Activated CD4-positive, alpha-beta T cell treated with anti-CD3 and anti-CD28 coated beads, Interleukin-10, Interleukin-2, amounts not matched to agents 100 ng/mL and 50 ng/mL, durations not matched to agents 16 hours and 8 hours (primary cell): ENCODE data around the gene KCTD5.

ENCODE experiments used
- DNase-seq: peaks from one replicate; pipeline ENCODE4 v3.0.0-alpha.2; 2020

The KCTD5 gene

DNA sequence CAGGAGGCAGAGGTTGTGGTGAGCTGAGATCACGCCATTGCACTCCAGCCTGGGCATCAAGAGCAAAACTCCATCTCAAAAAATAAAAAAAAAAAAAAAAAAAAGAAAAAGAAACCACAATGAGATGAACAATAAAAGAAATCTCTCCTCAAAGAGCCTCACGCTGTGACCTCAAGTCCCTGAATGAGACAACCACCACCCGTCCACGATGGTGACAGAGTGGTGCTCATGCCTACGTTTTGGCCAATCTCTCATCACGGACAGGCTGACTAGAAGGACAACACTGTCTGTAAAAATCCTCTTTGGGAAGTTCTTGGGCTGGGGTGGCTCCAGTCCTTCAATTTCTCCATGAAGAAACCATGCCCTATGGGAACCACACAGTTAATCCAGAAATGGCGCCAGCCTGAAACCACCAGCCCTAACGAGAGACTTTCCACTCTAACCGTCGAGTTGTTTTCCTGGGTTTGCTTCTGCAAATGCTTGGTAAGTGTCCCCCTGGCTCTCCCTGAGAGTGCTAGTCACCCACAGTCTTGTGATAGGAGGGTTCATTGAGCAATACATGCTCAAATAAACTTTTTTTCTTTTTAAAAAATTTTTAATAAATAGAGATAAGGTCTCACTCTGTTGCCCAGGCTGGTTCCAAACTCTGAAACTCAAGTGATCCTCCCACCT lies 52.7 kb downstream of the KCTD5 start:
- DNase-seq, result no peak

- no peak for DNase-seq
Measured at GRCh38 chr16:2736476-2737237, 54.3 kb downstream of the KCTD5 start.

GRCh38 chr16:2737238-2737605 lies 54.9 kb downstream of the KCTD5 start:
- DNase-seq, result no peak

GRCh38 chr16:2737895-2738418 lies 55.6 kb downstream of the KCTD5 start:
- no peak for DNase-seq

- DNase-seq, result no peak
Measured at GRCh38 chr16:2738615-2739014, 56.3 kb downstream of the KCTD5 start.

- DNase-seq, result no peak
Measured at GRCh38 chr16:2739625-2740430, 57.5 kb downstream of the KCTD5 start.

DNA sequence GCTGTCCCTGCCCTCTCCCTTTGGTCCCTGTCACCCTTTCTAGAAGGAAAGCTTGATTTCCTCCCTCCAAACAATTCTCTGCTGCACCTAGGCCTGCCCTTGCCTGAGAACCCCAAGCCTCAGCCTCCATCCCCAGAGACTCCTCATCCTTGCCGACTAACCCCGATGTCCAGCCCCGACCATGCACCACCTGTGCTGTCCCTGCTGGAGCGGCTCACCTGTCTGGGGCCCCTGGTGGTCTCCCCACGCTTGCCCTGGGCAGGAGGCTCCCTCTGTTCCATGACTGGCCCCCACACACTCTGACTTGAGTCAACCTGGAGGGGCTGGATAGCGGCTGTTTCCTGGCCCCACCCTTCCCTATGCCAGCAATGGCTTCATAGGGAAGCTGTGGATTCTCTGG lies 58.2 kb downstream of the KCTD5 start:
- DNase-seq, result no peak

DNA sequence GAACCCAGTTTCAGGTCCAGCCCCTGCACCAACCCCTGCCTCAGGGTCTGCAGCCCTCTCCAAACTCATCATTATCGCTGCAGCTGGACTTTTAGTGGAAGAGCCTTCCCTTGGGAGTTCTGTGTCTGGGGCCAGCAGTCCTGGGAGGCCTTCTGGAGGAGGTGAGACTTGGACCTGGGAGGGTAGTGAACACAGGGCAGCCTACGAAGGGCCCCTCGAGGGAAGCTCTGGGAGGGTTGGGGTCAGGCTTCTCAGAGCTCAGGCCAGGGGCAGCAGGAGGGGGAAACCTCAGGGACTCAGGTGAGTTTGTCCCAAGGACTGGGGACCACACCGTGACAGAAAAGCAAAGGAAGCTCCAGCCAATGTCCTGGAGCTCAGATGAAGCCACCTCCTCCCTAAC lies 58.8 kb downstream of the KCTD5 start:
- DNase-seq, result no peak

DNA sequence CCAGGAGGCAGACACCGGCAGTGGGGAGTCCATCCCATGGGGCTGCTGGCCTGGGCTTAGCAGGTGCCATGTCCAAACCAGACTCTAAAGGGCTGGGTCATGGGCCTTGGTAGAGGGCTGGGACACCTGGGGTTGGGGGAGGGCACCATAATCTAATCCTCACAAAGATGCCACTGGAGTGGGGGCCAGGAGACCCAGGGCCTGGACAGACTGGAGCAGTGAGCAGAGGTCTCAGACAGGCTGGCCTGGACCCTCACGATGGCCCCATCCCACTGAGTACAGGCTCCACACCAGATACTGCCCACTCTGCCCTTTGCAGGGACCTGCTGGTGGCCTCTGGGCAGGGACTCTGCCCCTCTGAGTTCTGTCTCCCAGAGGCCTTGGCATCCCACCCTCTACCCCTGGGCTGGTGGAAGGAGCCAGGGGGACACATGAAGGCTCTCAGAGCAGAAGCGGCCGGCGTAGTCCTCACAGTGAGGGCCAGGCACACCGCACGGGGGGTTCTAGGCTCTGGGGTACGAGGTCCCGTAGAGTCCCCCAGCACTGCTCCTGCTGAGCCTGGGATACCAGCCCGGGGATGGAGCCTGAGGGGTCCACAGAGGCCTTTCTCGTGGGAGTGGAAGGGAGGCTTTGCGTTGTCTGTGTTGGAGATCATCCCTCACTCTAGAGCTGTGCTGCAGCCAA lies 60.1 kb downstream of the KCTD5 start:
- no peak for DNase-seq

- no peak for DNase-seq
Measured at GRCh38 chr16:2743007-2743810, 60.9 kb downstream of the KCTD5 start.

GRCh38 chr16:2744711-2745110 lies 62.4 kb downstream of the KCTD5 start:
- no peak for DNase-seq

DNA sequence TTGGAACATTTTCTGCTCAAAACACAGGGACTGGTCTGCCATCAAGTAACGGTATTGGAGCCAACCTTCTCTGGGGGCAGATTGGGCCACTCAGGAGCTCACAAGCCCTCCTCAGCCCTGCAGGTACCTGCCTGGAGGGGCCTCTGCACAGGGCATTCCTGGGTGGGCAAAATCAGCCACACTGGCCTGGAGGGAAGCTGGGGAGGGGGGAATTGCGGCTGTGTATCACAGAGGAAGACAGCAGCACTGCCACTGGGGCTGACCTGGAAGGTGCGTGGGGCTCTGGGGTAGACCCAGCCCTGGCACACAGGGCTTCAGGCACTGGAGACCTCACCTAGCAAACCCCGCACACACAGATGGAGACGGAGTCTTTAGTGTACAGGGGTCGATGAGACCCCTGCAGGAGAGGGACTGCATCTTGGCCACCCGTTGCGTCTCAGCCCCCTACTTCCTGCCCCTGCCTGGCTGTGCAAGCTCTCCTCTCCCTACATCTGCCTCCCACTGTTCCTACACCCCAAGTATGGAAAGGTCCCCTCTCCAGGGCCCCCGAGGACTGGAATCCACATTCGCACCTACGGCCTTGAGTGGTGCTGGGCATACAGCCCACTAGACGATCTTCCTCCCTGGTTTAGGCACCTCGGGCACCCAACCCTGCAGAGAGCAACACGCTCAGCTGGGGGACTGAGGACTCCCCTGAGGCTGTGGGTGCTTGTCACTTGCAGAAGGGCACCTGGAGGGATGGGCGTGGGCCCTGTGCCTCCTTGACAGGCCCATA lies 63.0 kb downstream of the KCTD5 start:
- DNase-seq, result no peak

- DNase-seq, result no peak
Measured at GRCh38 chr16:2745961-2746360, 63.6 kb downstream of the KCTD5 start.

- DNase-seq, result no peak
Measured at GRCh38 chr16:2748757-2749455, 66.6 kb downstream of the KCTD5 start.

DNA sequence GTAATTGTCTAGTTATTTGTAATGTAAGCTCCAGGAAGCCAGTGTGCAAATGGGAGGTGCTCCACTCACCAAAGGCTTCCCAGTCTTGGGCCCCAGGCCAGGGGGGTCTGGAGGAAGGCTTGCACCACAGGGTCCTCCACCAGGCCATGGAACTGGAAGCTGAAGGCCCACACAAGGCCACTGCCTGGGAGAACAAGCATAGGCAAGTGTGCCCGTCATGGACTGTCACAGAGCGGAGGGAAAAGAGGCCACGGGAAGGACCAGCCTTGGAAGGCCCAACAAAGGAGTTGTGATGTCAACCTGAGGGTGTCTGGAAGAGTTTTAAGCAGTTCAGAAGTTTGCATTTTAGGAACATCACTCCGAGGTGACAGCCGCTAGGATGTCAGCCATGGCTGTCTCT lies 67.2 kb downstream of the KCTD5 start:
- no peak for DNase-seq

- no peak for DNase-seq
Measured at GRCh38 chr16:2749936-2750335, 67.6 kb downstream of the KCTD5 start.

- peak; percentile 74 for DNase-seq
Measured at GRCh38 chr16:2751577-2752034, 69.3 kb downstream of the KCTD5 start.

GRCh38 chr16:2752035-2752849 lies 69.9 kb downstream of the KCTD5 start, which contains the start of gene SRRM2:
SRRM2 (plus strand) TSS chr16:2752638; CDS start chr16:2756365, 3,727 bp downstream.
- DNase-seq, result peak; percentile 97
